Subcutaneous adipose tissue (tissue), 4 donors: ENCODE results near the gene DUOX1. TPM values are rescaled to one million over a fixed set of nuclear protein-coding genes. Genes with fewer than 3 reads are reported as not detected.

Source experiments
- CTCF ChIP-seq: fragments of 450-650 bp; IDR thresholded peaks from one replicate; pipeline ENCODE4 v1.5.1; 2016; ENCODE audit warnings: low read depth, mild to moderate bottlenecking, control low read depth, antibody characterized with exemption, moderate library complexity
- total RNA-seq, 4 donors: library from RNA; depleted of rRNA; stranded (reverse); fragments of >200 nt; gene quantifications; one replicate each; pipeline ENCODE4 v1.1.0, GENCODE V29; 2016

Gene DUOX1
- total RNA-seq, 4 donors from 2014 or later: 0.44 to 0.85 (median 0.57) TPM; not detected in 1

GRCh38 chr15:45111390-45112142 lies 18.2 kb upstream of the DUOX1 start:
- TF ChIP-seq CTCF: no peak

- TF ChIP-seq CTCF: no peak
Observed at GRCh38 chr15:45112143-45112590, 17.6 kb upstream of the DUOX1 start.

- no peak for TF ChIP-seq CTCF
Observed at GRCh38 chr15:45112591-45113379, 17.0 kb upstream of the DUOX1 start.

- TF ChIP-seq CTCF: no peak
Observed at GRCh38 chr15:45113380-45113990, 16.3 kb upstream of the DUOX1 start.

- no peak for TF ChIP-seq CTCF
Observed at GRCh38 chr15:45114076-45114750, 15.6 kb upstream of the DUOX1 start, which contains the start of the genes DUOX2 and DUOXA2. DUOX2 (minus strand) TSS chr15:45114172; CDS start chr15:45113411, 761 bp downstream. DUOXA2 (plus strand) TSS chr15:45114326; CDS start chr15:45114606, 280 bp downstream.

GRCh38 chr15:45114751-45115085 lies 15.1 kb upstream of the DUOX1 start:
- no peak for TF ChIP-seq CTCF
